Fibroblast of skin of left quadriceps (primary cell): Measurements from ENCODE around the gene RNASE7.

Experiments used
- DNase-seq, 2 experiments: peaks; one replicate each; pipeline ENCODE4 v3.0.0-alpha.2; 2013; ENCODE audit warnings: low read depth in 2 of 2

Gene RNASE7

GRCh38 chr14:21086908-21087293 lies 44.7 kb downstream of the RNASE7 start:
- DNase-seq, result no peak

- peak; percentile 83 to 85 for DNase-seq
Observed at GRCh38 chr14:21087294-21088091, 45.3 kb downstream of the RNASE7 start.

GRCh38 chr14:21088687-21089086 lies 46.5 kb downstream of the RNASE7 start:
- DNase-seq, result no peak

- DNase-seq, result no peak
Observed at GRCh38 chr14:21089271-21089670, 47.1 kb downstream of the RNASE7 start.

- no peak for DNase-seq
Observed at GRCh38 chr14:21089877-21090193, 47.7 kb downstream of the RNASE7 start.

- no peak for DNase-seq
Observed at GRCh38 chr14:21090194-21090939, 48.2 kb downstream of the RNASE7 start.

GRCh38 chr14:21090940-21091663 lies 48.9 kb downstream of the RNASE7 start:
- DNase-seq, result no peak

- DNase-seq, result no peak
Observed at GRCh38 chr14:21091821-21092272, 49.7 kb downstream of the RNASE7 start.

- no peak for DNase-seq
Observed at GRCh38 chr14:21092273-21093011, 50.3 kb downstream of the RNASE7 start.

- DNase-seq, result no peak
Observed at GRCh38 chr14:21093018-21093417, 50.9 kb downstream of the RNASE7 start.
